HepG2 (cell line): ENCODE data around the gene EXOC6B. TPM values are rescaled to one million over a fixed set of nuclear protein-coding genes. Genes with fewer than 3 reads are reported as not detected.

Experiments used
- ATAC-seq: fragments of 200-7000 bp; cut with Tn5 transposase; 3 replicates; pipeline ENCODE4 v1.9.1; 2020; ENCODE audit warnings: mild to moderate bottlenecking, moderate library complexity
- BruUV-seq: library from RNA; stranded (reverse); fragments of 400-500 nt; replicated peaks from 2 replicates; lab custom pipeline; 2021; lab: Mats Ljungman, UMichigan
- CTCF ChIA-PET: fragments of 300-600 bp; formaldehyde crosslinking; extraction: SDS; loops from one replicate; lab custom pipeline; 2021; ENCODE audit warnings: low total read pairs, inconsistent platforms, low intra/inter-chr PET ratio; lab: Yijun Ruan, JAX
- POLR2A ChIA-PET: fragments of 350-600 bp; sonication (Branson Sonifier 250); formaldehyde crosslinking; loops from one replicate; lab custom pipeline; 2020; ENCODE audit warnings: antibody characterized with exemption, inconsistent platforms; lab: Yijun Ruan, JAX
- DNase-seq: peaks from one replicate; pipeline ENCODE4 v3.0.0-alpha.2; 2015; ENCODE audit warnings: low spot score
- FAIRE-seq: peaks from 3 replicates; lab custom pipeline; 2011; peaks lifted over from hg19 to GRCh38; lab: Jason Lieb, UNC
- H2AFZ ChIP-seq: one replicate; pipeline ENCODE4 v1.6.1; 2011; ENCODE audit warnings: low read length, inconsistent platforms
- H3K27ac ChIP-seq: fragments of 300-600 bp; 3 replicates; pipeline ENCODE4 v1.8.0; 2011; ENCODE audit warnings: mixed run types, mild to moderate bottlenecking, mixed read lengths, low read length, inconsistent platforms; ENCODE audit not compliant: insufficient read depth; ENCODE audit errors: extremely low read length
- H3K27me3 ChIP-seq, 2 experiments: fragments of 200-600 bp in 1 of 2; 2 replicates in 1 of 2; 3 replicates in 1 of 2; pipeline versions ENCODE4 v1.6.0 to v1.8.0; 2011; ENCODE audit warnings: low read length in 2 of 2, mild to moderate bottlenecking in 2 of 2, moderate library complexity in 2 of 2, inconsistent platforms in 1 of 2; ENCODE audit not compliant: insufficient read depth in 2 of 2, control insufficient read depth in 1 of 2
- H3K36me3 ChIP-seq, 2 experiments: fragments of 200-600 bp in 1 of 2; replicated peaks in 1 of 2; 2 replicates in 1 of 2; 3 replicates in 1 of 2; pipeline versions ENCODE4 v1.5.1 to v1.8.0; 2011; ENCODE audit warnings: low read length in 2 of 2, inconsistent platforms in 1 of 2; ENCODE audit not compliant: insufficient read depth in 2 of 2, control insufficient read depth in 1 of 2
- H3K4me1 ChIP-seq: 2 replicates; pipeline ENCODE4 v1.5.1; 2012; ENCODE audit warnings: low read length, inconsistent platforms; ENCODE audit not compliant: insufficient read depth
- H3K4me2 ChIP-seq: 2 replicates; pipeline ENCODE4 v1.6.0; 2011; ENCODE audit warnings: low read depth, low read length, inconsistent platforms
- H3K4me3 ChIP-seq, 3 experiments: fragments of 200-600 bp in 1 of 3; sonication (generic), shearing (Covaris generic) in 1 of 3; replicated peaks in 1 of 3; 2 replicates each; pipeline ENCODE4 v1.5.1; 2011 to 2016; ENCODE audit warnings: low read length in 3 of 3, inconsistent platforms in 2 of 3, low read depth in 2 of 3, mild to moderate bottlenecking in 2 of 3, control low read depth in 1 of 3, mixed read lengths in 1 of 3; ENCODE audit not compliant: insufficient read depth in 1 of 3
- H3K79me2 ChIP-seq: one replicate; pipeline ENCODE4 v1.6.1; 2011; ENCODE audit warnings: low read length, inconsistent platforms; ENCODE audit not compliant: insufficient read depth
- H3K9ac ChIP-seq: 2 replicates; pipeline ENCODE4 v1.6.0; 2011; ENCODE audit warnings: mild to moderate bottlenecking, low read depth, low read length, inconsistent platforms; ENCODE audit not compliant: insufficient read depth
- H3K9me3 ChIP-seq: 2 replicates; pipeline ENCODE4 v1.5.1; 2012; ENCODE audit warnings: mild to moderate bottlenecking, low read length
- H4K20me1 ChIP-seq: 2 replicates; pipeline ENCODE4 v1.6.0; 2011; ENCODE audit warnings: inconsistent platforms, mild to moderate bottlenecking, low read length, moderate library complexity; ENCODE audit not compliant: insufficient read depth
- CEBPB ChIP-seq: IDR thresholded peaks from 2 replicates; pipeline ENCODE4 v1.6.1; 2011; ENCODE audit warnings: low read depth, low read length, improper control_type of control experiment, borderline replicate concordance
- CEBPG ChIP-seq: IDR thresholded peaks from 2 replicates; pipeline ENCODE4 v1.6.1; 2016
- HMGA1 ChIP-seq: sonication (generic); formaldehyde crosslinking; conservative IDR thresholded peaks from 2 replicates; pipeline ENCODE4 v1.4.0; 2020; ENCODE audit warnings: missing genetic modification reagents
- MED8 ChIP-seq: sonication (generic); formaldehyde crosslinking; IDR thresholded peaks from 2 replicates; pipeline ENCODE4 v1.8.1; 2023; ENCODE audit warnings: mild to moderate bottlenecking, missing genetic modification reagents; ENCODE audit not compliant: insufficient replicate concordance
- NAIF1 ChIP-seq: sonication (generic); formaldehyde crosslinking; IDR thresholded peaks from 2 replicates; pipeline ENCODE4 v1.5.0; 2020; ENCODE audit warnings: mild to moderate bottlenecking, missing genetic modification reagents, borderline replicate concordance
- RAD21 ChIP-seq: fragments of 450-650 bp; formaldehyde crosslinking; IDR thresholded peaks from 2 replicates; pipeline ENCODE4 v1.5.0; 2020; ENCODE audit warnings: mild to moderate bottlenecking
- SYNCRIP ChIP-seq: fragments of 200-400 bp; formaldehyde crosslinking; IDR thresholded peaks from 2 replicates; pipeline ENCODE4 v1.6.1; 2018; ENCODE audit warnings: mild to moderate bottlenecking, low read depth, low read length; ENCODE audit not compliant: insufficient read depth
- THAP11 ChIP-seq: IDR thresholded peaks from 2 replicates; pipeline ENCODE4 v1.6.1; 2016; ENCODE audit warnings: missing biosample characterization, missing genetic modification reagents
- ZBTB20 ChIP-seq: sonication (generic); formaldehyde crosslinking; IDR thresholded peaks from 2 replicates; pipeline ENCODE4 v1.8.1; 2023; ENCODE audit warnings: missing genetic modification reagents, low read depth, mild to moderate bottlenecking, borderline replicate concordance
- ZBTB42 ChIP-seq: sonication (generic); formaldehyde crosslinking; IDR thresholded peaks from 2 replicates; pipeline ENCODE4 v1.5.0; 2020; ENCODE audit warnings: mild to moderate bottlenecking, missing genetic modification reagents
- ZNF30 ChIP-seq: sonication (generic); formaldehyde crosslinking; IDR thresholded peaks from 2 replicates; pipeline ENCODE4 v1.5.0; 2020; ENCODE audit warnings: mild to moderate bottlenecking, missing genetic modification reagents
- ZNF614 ChIP-seq: IDR thresholded peaks from 2 replicates; pipeline ENCODE4 v1.6.1; 2018; ENCODE audit warnings: missing biosample characterization, missing genetic modification reagents, inconsistent platforms, borderline replicate concordance
- WGBS: methylation state at CpG from one replicate; pipeline ENCODE4 v1.1.6; 2017; ENCODE audit warnings: low lambda C conversion rate; 5-methylcytosine and 5-hydroxymethylcytosine counted together
- in situ Hi-C: cut with HindIII; loops from 2 replicates; pipeline ENCODE4 v1.10.0; 2017; ENCODE audit warnings: low pct_unique_long_range_greater_than_20kb; ENCODE audit not compliant: extremely low pct_ligation_motif_present
- intact Hi-C: fragments of 100-400 bp; cut with micrococcal nuclease; formaldehyde crosslinking; loops from one replicate; pipeline ENCODE4 v1.10.0; 2022; ENCODE audit not compliant: unreplicated experiment
- polyA plus RNA-seq, 8 experiments: library from polyadenylated mRNA; depleted of rRNA in 3 of 8; stranded (reverse) in 7 of 8; unstranded in 1 of 8; fragments of >200 nt; fragmentation: Illumina TruSeq in 4 of 8; extraction: Trizol in 4 of 8; gene quantifications; 2 replicates each; pipeline versions ENCODE4 v1.2.1 to v1.2.3, GENCODE V29; 2011 to 2016; ENCODE audit warnings: low read depth in 4 of 8, missing spikeins in 1 of 8, mixed read lengths in 1 of 8; ENCODE audit not compliant: insufficient read depth in 1 of 8
- total RNA-seq, 5 experiments: library from RNA; depleted of rRNA; stranded (reverse); fragments of >200 nt; fragmentation: Illumina TruSeq; extraction: Trizol; gene quantifications; 2 replicates each; pipeline ENCODE4 v1.2.3, GENCODE V29; 2016; ENCODE audit warnings: low read depth in 1 of 5
- TF ChIP-seq, protein P1 (sequence below): sonication (generic); formaldehyde crosslinking; IDR thresholded peaks from 2 replicates; pipeline ENCODE4 v1.4.0; 2020; ENCODE audit warnings: missing genetic modification reagents, mild to moderate bottlenecking, borderline replicate concordance
- TF ChIP-seq, protein P2 (sequence below): sonication (generic); formaldehyde crosslinking; IDR thresholded peaks from 2 replicates; pipeline ENCODE4 v1.4.0; 2020; ENCODE audit warnings: missing genetic modification reagents, borderline replicate concordance

EXOC6B gene
- total and polyA plus RNA-seq, 2 of the 13 experiments (the other 11 are each of a cell fraction or from before 2014, with no cell fraction given): 9.1 to 15.9 TPM

GRCh38 chr2:72827487-72827886 is 1.7 kb upstream of the EXOC6B start:
- Histone ChIP-seq H3K4me2 (no peak overlapping the region), H3K9me3 (no peaks in the 10 kb centered on the region), H3K36me3 (no peaks in the 10 kb centered on the region), H3K27me3 (peaks cover 0 to 6% of the 10 kb centered on the region in 2 experiments; a peak in 1 of 5 replicates), H4K20me1 (no peaks in the 10 kb centered on the region), H3K4me3 (no peak overlapping the region), H3K27ac (no peak overlapping the region), H3K79me2 (peaks cover 15% of the 10 kb centered on the region), H2AFZ (no peak overlapping the region), H3K4me1 (peaks cover 38% of the 10 kb centered on the region), H3K9ac (no peak overlapping the region)
- ChIA-PET POLR2A (no interaction called here), CTCF (no interaction called here)
- no TSS peak for BruUV-seq
- in situ Hi-C loops (no loop called here), intact Hi-C loops (no loop called here)
- ATAC-seq (no peak), FAIRE-seq (no peak), DNase-seq (no peak)
- 68% methylated on average over 1 of the region's 1 CpG for WGBS
- TF ChIP-seq CEBPB: peak; percentile 42; the same call in 1 of the 2 replicates
- no peak for TF ChIP-seq CEBPG (CRISPR knock-in tag)

DNA sequence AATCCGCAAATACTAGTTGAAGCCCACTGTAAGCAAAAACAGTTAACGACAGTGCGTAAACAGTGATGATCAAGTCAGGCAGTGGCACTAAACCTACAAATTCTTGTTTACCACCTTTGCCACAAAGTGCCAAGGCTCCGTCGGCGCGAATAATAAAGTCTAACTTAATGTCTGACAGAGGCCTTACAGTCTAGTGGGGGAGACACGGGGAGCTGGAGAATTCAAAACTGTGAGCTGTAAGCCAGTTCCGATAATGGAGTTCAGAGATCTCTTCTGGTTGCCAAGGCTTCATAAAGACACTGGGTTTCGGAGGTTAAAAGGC is 284 bp upstream of the EXOC6B start:
- ATAC-seq (no peak), FAIRE-seq (no peak), DNase-seq (no peak)
- Histone ChIP-seq H3K4me2 (peak overlapping the region; percentile 80), H4K20me1 (no peaks in the 10 kb centered on the region), H3K9ac (no peak overlapping the region; the same call in 1 of the 2 replicates), H3K27me3 (peaks cover 0 to 6% of the 10 kb centered on the region in 2 experiments; a peak in 1 of 5 replicates), H3K27ac (no peak overlapping the region), H3K4me1 (peaks cover 41% of the 10 kb centered on the region), H3K36me3 (no peaks in the 10 kb centered on the region), H3K9me3 (no peaks in the 10 kb centered on the region), H3K4me3 (peak overlapping the region in 2 of 3 experiments; percentile 77 to 90; a peak in 3 of 6 replicates), H2AFZ (no peak overlapping the region), H3K79me2 (peaks cover 16% of the 10 kb centered on the region)
- intact Hi-C loops: no loop called here
- WGBS: 60% methylated on average over 10 of the region's 10 CpGs
- ChIA-PET CTCF (no interaction called here), POLR2A (no interaction called here)
- in situ Hi-C loops: no loop called here
- BruUV-seq: no TSS peak
- no peak for TF ChIP-seq HMGA1 (CRISPR knock-in tag)
- TF ChIP-seq, protein P1, sequence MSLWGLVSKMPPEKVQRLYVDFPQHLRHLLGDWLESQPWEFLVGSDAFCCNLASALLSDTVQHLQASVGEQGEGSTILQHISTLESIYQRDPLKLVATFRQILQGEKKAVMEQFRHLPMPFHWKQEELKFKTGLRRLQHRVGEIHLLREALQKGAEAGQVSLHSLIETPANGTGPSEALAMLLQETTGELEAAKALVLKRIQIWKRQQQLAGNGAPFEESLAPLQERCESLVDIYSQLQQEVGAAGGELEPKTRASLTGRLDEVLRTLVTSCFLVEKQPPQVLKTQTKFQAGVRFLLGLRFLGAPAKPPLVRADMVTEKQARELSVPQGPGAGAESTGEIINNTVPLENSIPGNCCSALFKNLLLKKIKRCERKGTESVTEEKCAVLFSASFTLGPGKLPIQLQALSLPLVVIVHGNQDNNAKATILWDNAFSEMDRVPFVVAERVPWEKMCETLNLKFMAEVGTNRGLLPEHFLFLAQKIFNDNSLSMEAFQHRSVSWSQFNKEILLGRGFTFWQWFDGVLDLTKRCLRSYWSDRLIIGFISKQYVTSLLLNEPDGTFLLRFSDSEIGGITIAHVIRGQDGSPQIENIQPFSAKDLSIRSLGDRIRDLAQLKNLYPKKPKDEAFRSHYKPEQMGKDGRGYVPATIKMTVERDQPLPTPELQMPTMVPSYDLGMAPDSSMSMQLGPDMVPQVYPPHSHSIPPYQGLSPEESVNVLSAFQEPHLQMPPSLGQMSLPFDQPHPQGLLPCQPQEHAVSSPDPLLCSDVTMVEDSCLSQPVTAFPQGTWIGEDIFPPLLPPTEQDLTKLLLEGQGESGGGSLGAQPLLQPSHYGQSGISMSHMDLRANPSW (CRISPR knock-in tag): no peak
- TF ChIP-seq SYNCRIP: no peak
- TF ChIP-seq, protein P2, sequence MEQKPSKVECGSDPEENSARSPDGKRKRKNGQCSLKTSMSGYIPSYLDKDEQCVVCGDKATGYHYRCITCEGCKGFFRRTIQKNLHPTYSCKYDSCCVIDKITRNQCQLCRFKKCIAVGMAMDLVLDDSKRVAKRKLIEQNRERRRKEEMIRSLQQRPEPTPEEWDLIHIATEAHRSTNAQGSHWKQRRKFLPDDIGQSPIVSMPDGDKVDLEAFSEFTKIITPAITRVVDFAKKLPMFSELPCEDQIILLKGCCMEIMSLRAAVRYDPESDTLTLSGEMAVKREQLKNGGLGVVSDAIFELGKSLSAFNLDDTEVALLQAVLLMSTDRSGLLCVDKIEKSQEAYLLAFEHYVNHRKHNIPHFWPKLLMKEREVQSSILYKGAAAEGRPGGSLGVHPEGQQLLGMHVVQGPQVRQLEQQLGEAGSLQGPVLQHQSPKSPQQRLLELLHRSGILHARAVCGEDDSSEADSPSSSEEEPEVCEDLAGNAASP (CRISPR knock-in tag): no peak
- 0 out of 2 replicates have a peak, but pooled peaks have one; percentile 6 for TF ChIP-seq ZNF30
- TF ChIP-seq MED8 (CRISPR knock-in tag): peak; percentile 16
- TF ChIP-seq RAD21 (CRISPR knock-in tag): no peak
- peak; percentile 14; the same call in 1 of the 2 replicates for TF ChIP-seq ZNF614
- TF ChIP-seq ZBTB42 (CRISPR knock-in tag): no peak
- TF ChIP-seq THAP11 (CRISPR knock-in tag): no peak; the same call in 1 of the 2 replicates
- 0 out of 2 replicates have a peak, but pooled peaks have one; percentile 40 for TF ChIP-seq NAIF1 (CRISPR knock-in tag)
- 0 out of 2 replicates have a peak, but pooled peaks have one; percentile 0 for TF ChIP-seq ZBTB20 (CRISPR knock-in tag)
